ENCODE results near the gene RPL15.

The RPL15 gene

GRCh38 chr3:23895181-23895580 lies 21.8 kb upstream of the RPL15 start:
- no peak for DNase-seq
- Histone ChIP-seq H3K27me3 (replicated peaks; ENCODE audit: insufficient read depth, low read length) (no peaks in the 10 kb centered on the region), H3F3A (ENCODE audit: insufficient read depth, low read length) (no peaks in the 10 kb centered on the region), H3K36me3 (replicated peaks; ENCODE audit: insufficient read depth, low read length) (peaks cover 14% of the 10 kb centered on the region; the same call in 1 of the 2 replicates), H4K20me1 (ENCODE audit: insufficient read depth, low read length) (no peaks in the 10 kb centered on the region), H3K4me3 (ENCODE audit: low read length) (no peak overlapping the region), H3K4me2 (ENCODE audit: low read depth, low read length) (no peak overlapping the region), H3K4me1 (ENCODE audit: low read length) (no peaks in the 10 kb centered on the region), H3K79me2 (ENCODE audit: low read length) (peaks cover 12% of the 10 kb centered on the region; the same call in 1 of the 2 replicates), H3K9me3 (replicated peaks; ENCODE audit: insufficient read depth, low read length) (no peaks in the 10 kb centered on the region), H3K9me2 (replicated peaks; ENCODE audit: insufficient read depth, low read length) (no peaks in the 10 kb centered on the region), H3K27ac (ENCODE audit: low read length) (no peak overlapping the region), H2AFZ (ENCODE audit: low read length) (no peak overlapping the region), H3K9ac (ENCODE audit: low read length) (no peak overlapping the region)
- TF ChIP-seq CTCF (IDR thresholded peaks at IDR 0.05; ENCODE audit: low read length), result no peak
- no peak for TF ChIP-seq EZH2 (optimal IDR thresholded peaks at IDR 0.05; ENCODE audit: low read depth, low read length)
- no peak for TF ChIP-seq EZH2phosphoT487 (IDR thresholded peaks at IDR 0.05; ENCODE audit: low read length)

DNA sequence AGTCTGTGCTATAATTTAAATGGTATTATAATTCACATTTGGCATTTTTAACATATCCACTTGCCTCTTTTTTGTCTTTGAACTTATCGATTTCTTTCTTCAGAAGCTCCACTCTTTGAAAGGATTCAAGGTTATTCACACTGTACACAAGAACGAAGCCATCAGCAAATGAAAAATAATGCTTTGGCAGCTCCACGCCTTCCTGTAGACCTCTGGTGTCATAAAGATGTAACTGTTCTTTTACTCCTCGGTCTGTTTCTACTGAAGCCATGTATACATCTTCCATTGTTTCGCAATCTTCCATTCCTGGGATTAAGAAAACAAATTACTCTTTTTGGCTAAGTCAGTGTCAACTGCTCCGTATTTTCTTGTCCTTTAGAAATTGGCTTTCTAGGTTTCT lies 16.2 kb upstream of the RPL15 start:
- TF ChIP-seq EZH2 (optimal IDR thresholded peaks at IDR 0.05; ENCODE audit: low read depth, low read length) (no peak), CTCF (IDR thresholded peaks at IDR 0.05; ENCODE audit: low read length) (no peak), EZH2phosphoT487 (IDR thresholded peaks at IDR 0.05; ENCODE audit: low read length) (no peak)
- Histone ChIP-seq H3F3A (ENCODE audit: insufficient read depth, low read length) (no peaks in the 10 kb centered on the region), H3K36me3 (replicated peaks; ENCODE audit: insufficient read depth, low read length) (no peaks in the 10 kb centered on the region), H3K4me3 (ENCODE audit: low read length) (no peak overlapping the region), H3K4me2 (ENCODE audit: low read depth, low read length) (no peak overlapping the region), H3K79me2 (ENCODE audit: low read length) (no peaks in the 10 kb centered on the region), H3K27ac (ENCODE audit: low read length) (no peak overlapping the region), H4K20me1 (ENCODE audit: insufficient read depth, low read length) (no peaks in the 10 kb centered on the region), H3K4me1 (ENCODE audit: low read length) (no peaks in the 10 kb centered on the region), H3K9me2 (replicated peaks; ENCODE audit: insufficient read depth, low read length) (no peaks in the 10 kb centered on the region), H2AFZ (ENCODE audit: low read length) (no peak overlapping the region), H3K9me3 (replicated peaks; ENCODE audit: insufficient read depth, low read length) (no peaks in the 10 kb centered on the region), H3K27me3 (replicated peaks; ENCODE audit: insufficient read depth, low read length) (no peaks in the 10 kb centered on the region), H3K9ac (ENCODE audit: low read length) (no peak overlapping the region)
- no peak for DNase-seq

DNA sequence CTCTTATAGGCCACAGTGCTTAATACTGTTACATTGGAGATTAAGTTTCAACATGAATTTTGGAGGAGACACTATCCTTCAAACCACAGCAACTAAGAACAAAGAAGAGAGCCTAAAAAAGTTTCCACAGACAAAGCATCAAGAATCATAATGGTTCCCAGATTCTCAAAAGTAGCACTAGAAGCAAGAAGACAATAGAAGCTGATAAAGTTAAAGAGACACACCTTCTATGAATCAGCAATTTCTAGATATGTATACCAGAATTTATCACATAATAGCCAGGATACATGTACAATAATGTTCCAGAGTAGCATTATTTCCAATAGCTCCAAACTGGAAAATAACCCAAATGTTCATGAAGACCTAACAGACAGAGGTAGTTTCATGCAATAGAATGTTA lies 12.4 kb upstream of the RPL15 start:
- H3K27me3 ChIP-seq (replicated peaks; ENCODE audit: insufficient read depth, low read length), result no peaks in the 10 kb centered on the region
- no peaks in the 10 kb centered on the region for H3K4me1 ChIP-seq (ENCODE audit: low read length)
- no peaks in the 10 kb centered on the region for H4K20me1 ChIP-seq (ENCODE audit: insufficient read depth, low read length)
- no peak overlapping the region for H3K27ac ChIP-seq (ENCODE audit: low read length)
- no peaks in the 10 kb centered on the region for H3K36me3 ChIP-seq (replicated peaks; ENCODE audit: insufficient read depth, low read length)
- H3K4me3 ChIP-seq (ENCODE audit: low read length), result no peak overlapping the region
- H3K4me2 ChIP-seq (ENCODE audit: low read depth, low read length), result no peak overlapping the region
- no peak for DNase-seq
- TF ChIP-seq EZH2 (optimal IDR thresholded peaks at IDR 0.05; ENCODE audit: low read depth, low read length) (no peak), CTCF (IDR thresholded peaks at IDR 0.05; ENCODE audit: low read length) (no peak), EZH2phosphoT487 (IDR thresholded peaks at IDR 0.05; ENCODE audit: low read length) (no peak)
- no peak overlapping the region for H3K9ac ChIP-seq (ENCODE audit: low read length)
- H3F3A ChIP-seq (ENCODE audit: insufficient read depth, low read length), result no peaks in the 10 kb centered on the region
- no peaks in the 10 kb centered on the region for H3K9me3 ChIP-seq (replicated peaks; ENCODE audit: insufficient read depth, low read length)
- no peaks in the 10 kb centered on the region for H3K79me2 ChIP-seq (ENCODE audit: low read length)
- no peaks in the 10 kb centered on the region for H3K9me2 ChIP-seq (replicated peaks; ENCODE audit: insufficient read depth, low read length)
- H2AFZ ChIP-seq (ENCODE audit: low read length), result no peak overlapping the region
